Lung microvascular endothelial cell (primary cell): ENCODE results near the gene CDKAL1. TPM values are rescaled to one million over a fixed set of nuclear protein-coding genes. Genes with fewer than 3 reads are reported as not detected.
"Not testable (repeated sequence)": the region's sequence is repeated elsewhere in the genome, so short reads cannot be mapped to it uniquely, and the experiment has no call there.

Experiments
- DNase-seq, 2 donors: peaks; one replicate each; pipeline versions ENCODE4 v3.0.0 to v3.0.0-alpha.2; 2010; ENCODE audit warnings: low read depth in 2 of 2
- total RNA-seq: library from RNA; depleted of rRNA; stranded (reverse); fragments of >200 nt; gene quantifications from 2 replicates; pipeline ENCODE4 v1.2.1, GENCODE V29; 2014

Gene CDKAL1
- total RNA-seq, 1 donor from 2014 or later: 17.5 TPM

GRCh38 chr6:20831251-20831650, 297.0 kb downstream of the CDKAL1 start:
- not testable (repeated sequence) for DNase-seq

- peak in 1 of 2 donors; percentile 13 for DNase-seq
Observed at GRCh38 chr6:20833881-20834515, 299.7 kb downstream of the CDKAL1 start.

- no peak for DNase-seq
Observed at GRCh38 chr6:20835315-20836010, 301.2 kb downstream of the CDKAL1 start.

GRCh38 chr6:20837189-20837588, 302.9 kb downstream of the CDKAL1 start:
- DNase-seq: peak in 1 of 2 donors; percentile 10

- DNase-seq: no peak
Observed at GRCh38 chr6:20838113-20838512, 303.9 kb downstream of the CDKAL1 start.

- DNase-seq: no peak
Observed at GRCh38 chr6:20839630-20840029, 305.4 kb downstream of the CDKAL1 start.

GRCh38 chr6:20840675-20841074, 306.4 kb downstream of the CDKAL1 start:
- DNase-seq: no peak

- no peak for DNase-seq
Observed at GRCh38 chr6:20841806-20842205, 307.5 kb downstream of the CDKAL1 start.

GRCh38 chr6:20845592-20845991, 311.3 kb downstream of the CDKAL1 start:
- no peak for DNase-seq

- DNase-seq: peak in 1 of 2 donors; percentile 39
Observed at GRCh38 chr6:20846602-20847028, 312.4 kb downstream of the CDKAL1 start.

- DNase-seq: no peak
Observed at GRCh38 chr6:20847904-20848303, 313.6 kb downstream of the CDKAL1 start.

- no peak for DNase-seq
Observed at GRCh38 chr6:20850686-20851416, 316.6 kb downstream of the CDKAL1 start.

- no peak for DNase-seq
Observed at GRCh38 chr6:20851795-20852194, 317.5 kb downstream of the CDKAL1 start.

- no peak for DNase-seq
Observed at GRCh38 chr6:20853828-20854227, 319.6 kb downstream of the CDKAL1 start.

- no peak for DNase-seq
Observed at GRCh38 chr6:20856681-20857288, 322.5 kb downstream of the CDKAL1 start.

- DNase-seq: no peak
Observed at GRCh38 chr6:20861481-20861880, 327.2 kb downstream of the CDKAL1 start.

GRCh38 chr6:20866036-20866435, 331.8 kb downstream of the CDKAL1 start:
- DNase-seq: no peak

GRCh38 chr6:20866935-20867703, 332.9 kb downstream of the CDKAL1 start:
- DNase-seq: peak in 1 of 2 donors; percentile 31

- DNase-seq: no peak
Observed at GRCh38 chr6:20868397-20869096, 334.3 kb downstream of the CDKAL1 start.

GRCh38 chr6:20870021-20870420, 335.8 kb downstream of the CDKAL1 start:
- peak in 1 of 2 donors; percentile 53 for DNase-seq

GRCh38 chr6:20870493-20870892, 336.2 kb downstream of the CDKAL1 start:
- DNase-seq: peak; percentile 31 to 70
